Right lobe of liver (tissue), 6 donors: ENCODE data around the gene UGT8. TPM values are rescaled to one million over a fixed set of nuclear protein-coding genes. Genes with fewer than 3 reads are reported as not detected.

Experiments used
- ATAC-seq, 4 donors: fragments of 200-7000 bp; cut with Tn5 transposase; one replicate each; pipeline ENCODE4 v1.9.1; 2020; ENCODE audit warnings: mild to moderate bottlenecking in 4 of 4, moderate library complexity in 4 of 4
- DNase-seq, 3 donors: peaks; one replicate each; pipeline ENCODE4 v3.0.0-alpha.2; 2020
- H3K27ac ChIP-seq, 3 donors: fragments of 200-600 bp; one replicate each; pipeline ENCODE4 v1.8.0; 2022
- H3K27me3 ChIP-seq, 2 donors: fragments of 200-600 bp; one replicate each; pipeline ENCODE4 v1.8.0; 2022
- H3K36me3 ChIP-seq, 4 donors: fragments of 200-600 bp; sonication (generic) in 1 of 4; one replicate each; pipeline versions ENCODE4 v1.5.1 to v1.8.0; 2017 to 2022; ENCODE audit warnings: control low read depth in 1 of 4
- H3K4me1 ChIP-seq, 4 donors: fragments of 200-600 bp; sonication (generic) in 1 of 4; one replicate each; pipeline versions ENCODE4 v1.5.1 to v1.8.0; 2017 to 2022; ENCODE audit warnings: control low read depth in 1 of 4
- H3K4me3 ChIP-seq, 3 donors: fragments of 200-600 bp; one replicate each; pipeline ENCODE4 v1.8.0; 2022
- H3K9me3 ChIP-seq, 4 donors: fragments of 200-600 bp; sonication (generic) in 1 of 4; one replicate each; pipeline versions ENCODE4 v1.5.1 to v1.8.0; 2017 to 2022; ENCODE audit warnings: control low read depth in 1 of 4
- CTCF ChIP-seq, 4 donors: fragments of 200-600 bp in 3 of 4; fragments of 450-650 bp in 1 of 4; IDR thresholded peaks; one replicate each; pipeline versions ENCODE4 v1.5.1 to v1.8.0; 2016 to 2022; ENCODE audit warnings: antibody characterized with exemption in 4 of 4, mild to moderate bottlenecking in 2 of 4
- POLR2A ChIP-seq: fragments of 450-650 bp; IDR thresholded peaks from one replicate; pipeline ENCODE4 v1.6.1; 2017; ENCODE audit warnings: antibody characterized with exemption, mild to moderate bottlenecking
- WGBS: methylation state at CpG from one replicate; pipeline ENCODE4 v1.1.6; 2018; ENCODE audit warnings: low coverage, low lambda C conversion rate; ENCODE audit not compliant: insufficient coverage; ENCODE audit errors: missing lambda C conversion rate; 5-methylcytosine and 5-hydroxymethylcytosine counted together
- intact Hi-C, 2 donors: fragments of 100-400 bp; cut with DNase I; formaldehyde crosslinking; loops; one replicate each; pipeline versions ENCODE4 v1.11.2 to v1.14.1; 2022
- total RNA-seq, 6 experiments: library from RNA; depleted of rRNA in 2 of 6; stranded (reverse); fragments of >200 nt in 2 of 6; fragmentation: NEBNext Ultra II Directional in 3 of 6; extraction: Animal tissue kit (Norgen Biotek cat#: 25700) in 3 of 6; gene quantifications; one replicate each; pipeline versions ENCODE4 v1.1.0 to v1.2.4, GENCODE V29; 2016 to 2023
- donor health status: DM: no; HTN: yes; CAD: no.
- donor health status: DM: no; HTN: no; CAD: no.
- donor health status: DM: no; HTN: no; CAD: no.
- donor health status: DM: no; HTN: yes; CAD: no.
- donor health status: DM: no; HTN: yes; CAD: no.

The UGT8 gene
- total RNA-seq, 6 experiments from 2014 or later: 1.0 TPM; not detected in 5

DNA sequence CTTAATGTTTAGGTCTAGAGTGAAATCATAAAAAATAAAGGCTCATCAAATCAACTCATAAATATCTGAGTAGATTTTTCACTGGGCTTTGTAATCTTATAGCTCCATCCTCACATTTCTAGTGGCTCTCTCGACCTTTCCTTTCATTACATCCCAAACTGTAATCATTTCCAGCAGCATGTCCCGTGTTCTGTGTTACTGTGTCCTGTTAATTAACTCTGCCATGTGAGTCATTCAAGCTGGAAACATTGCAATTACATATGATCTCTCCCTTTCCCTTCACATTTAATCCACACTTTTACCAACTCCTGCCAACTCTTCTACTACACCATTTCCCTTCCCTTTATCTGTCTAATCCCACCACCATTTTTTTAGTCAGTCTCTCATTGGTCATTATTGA is 75.5 kb downstream of the UGT8 start:
- no peak for ATAC-seq
- intact Hi-C loops: no loop called here

DNA sequence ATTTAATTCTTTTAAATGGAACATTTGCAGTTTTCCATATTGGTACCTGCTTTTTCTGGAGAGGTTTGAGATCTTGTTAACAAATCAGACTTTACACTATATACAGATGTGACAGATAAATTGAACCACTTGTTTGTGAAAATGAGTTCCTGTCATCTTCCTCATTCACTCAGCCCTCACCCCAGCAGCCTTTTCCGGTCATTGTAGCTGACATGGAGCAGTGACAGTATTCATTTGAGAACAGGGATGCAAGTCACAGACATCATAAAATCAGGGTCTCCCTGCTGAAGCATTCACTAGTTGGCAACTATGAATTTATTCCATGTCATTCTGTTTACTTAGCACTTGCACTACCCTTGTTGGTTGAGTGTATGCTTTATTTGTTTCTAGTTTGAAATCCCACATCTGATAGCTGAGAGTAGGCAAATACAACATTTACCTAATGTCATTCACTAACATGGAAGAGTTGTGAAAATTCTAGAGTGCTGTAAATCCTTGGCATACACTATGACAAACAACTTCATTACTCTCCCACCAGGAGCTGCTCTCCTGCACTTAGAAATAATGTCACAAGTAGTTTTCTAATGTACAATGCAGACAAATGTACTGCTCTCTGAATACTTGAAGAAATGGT is 78.9 kb downstream of the UGT8 start:
- Histone ChIP-seq H3K4me1 (no peaks in the 10 kb centered on the region), H3K36me3 (no peaks in the 10 kb centered on the region), H3K27ac (no peak overlapping the region), H3K27me3 (no peaks in the 10 kb centered on the region), H3K9me3 (no peaks in the 10 kb centered on the region), H3K4me3 (no peak overlapping the region)
- TF ChIP-seq CTCF (IDR thresholded peaks at IDR 0.05) (no peak), POLR2A (no peak)
- WGBS: 40% methylated on average over 1 of the region's 1 CpG
- intact Hi-C loops: no loop called here
- DNase-seq (no peak), ATAC-seq (no peak)

More for the DNA sequence above, 75.5 kb downstream of the UGT8 start:
- no peaks in the 10 kb centered on the region for H3K9me3 ChIP-seq
- no peaks in the 10 kb centered on the region for H3K27me3 ChIP-seq
- H3K27ac ChIP-seq: no peak overlapping the region
- no peak for TF ChIP-seq CTCF (IDR thresholded peaks at IDR 0.05)
- no peak for TF ChIP-seq POLR2A
- H3K4me3 ChIP-seq: no peak overlapping the region
- no peaks in the 10 kb centered on the region for H3K36me3 ChIP-seq
- no peaks in the 10 kb centered on the region for H3K4me1 ChIP-seq
- no peak for DNase-seq
- WGBS: 11% methylated on average over 2 of the region's 2 CpGs

DNA sequence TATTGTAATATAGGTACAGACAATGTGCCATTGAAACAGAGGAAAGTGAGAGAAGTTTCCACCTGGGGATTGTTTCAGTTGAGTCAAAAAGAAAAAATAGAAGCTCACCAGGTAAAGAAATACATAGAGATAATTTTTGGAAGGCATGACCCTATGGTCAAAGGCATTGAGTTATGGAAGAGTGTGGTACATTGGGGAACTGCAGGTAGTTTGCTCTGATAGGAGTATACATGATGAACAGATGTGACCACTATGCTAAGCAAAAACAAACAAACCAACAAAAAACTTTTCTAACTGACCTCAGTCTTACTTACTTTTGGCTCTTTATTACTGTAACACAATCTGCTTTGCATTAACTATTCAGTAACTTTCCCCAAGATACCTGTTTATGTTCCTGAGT is 85.9 kb downstream of the UGT8 start:
- Histone ChIP-seq H3K27ac (no peak overlapping the region), H3K27me3 (no peaks in the 10 kb centered on the region), H3K4me1 (no peaks in the 10 kb centered on the region), H3K36me3 (no peaks in the 10 kb centered on the region), H3K4me3 (no peak overlapping the region), H3K9me3 (no peaks in the 10 kb centered on the region)
- DNase-seq (no peak), ATAC-seq (no peak)
- intact Hi-C loops: loop anchor here in 1 of 2 donors (10.0 kb wide), 1 partner anchor 290 kb away; no protein-coding TSS in a partner anchor
- TF ChIP-seq POLR2A (no peak), CTCF (IDR thresholded peaks at IDR 0.05) (no peak)

- DNase-seq (no peak), ATAC-seq (no peak)
- Histone ChIP-seq H3K9me3 (no peaks in the 10 kb centered on the region), H3K4me1 (no peaks in the 10 kb centered on the region), H3K36me3 (no peaks in the 10 kb centered on the region), H3K27ac (no peak overlapping the region), H3K4me3 (no peak overlapping the region), H3K27me3 (no peaks in the 10 kb centered on the region)
- 54% methylated on average over 3 of the region's 3 CpGs for WGBS
- intact Hi-C loops: loop anchor here in 1 of 2 donors (10.0 kb wide), 1 partner anchor 293 kb away; no protein-coding TSS in a partner anchor
- TF ChIP-seq CTCF (IDR thresholded peaks at IDR 0.05) (no peak), POLR2A (no peak)
Measured at GRCh38 chr4:114688059-114688458, 89.5 kb downstream of the UGT8 start.

GRCh38 chr4:114690571-114690970 is 92.0 kb downstream of the UGT8 start:
- DNase-seq (no peak), ATAC-seq (no peak)
- no peak overlapping the region for H3K4me3 ChIP-seq
- intact Hi-C loops: no loop called here
- no peaks in the 10 kb centered on the region for H3K27me3 ChIP-seq
- H3K36me3 ChIP-seq: no peaks in the 10 kb centered on the region
- TF ChIP-seq CTCF (IDR thresholded peaks at IDR 0.05): no peak
- TF ChIP-seq POLR2A: no peak
- H3K27ac ChIP-seq: no peak overlapping the region
- H3K4me1 ChIP-seq: no peaks in the 10 kb centered on the region
- no peaks in the 10 kb centered on the region for H3K9me3 ChIP-seq
